OCI-LY7 (cell line): Measurements from ENCODE around the gene ELAVL3. TPM values are rescaled to one million over a fixed set of nuclear protein-coding genes. Genes with fewer than 3 reads are reported as not detected.
A peak's percentile ranks its signal among the peaks of the same experiment; 100 is the strongest.
"Not testable (repeated sequence)": the region's sequence is repeated elsewhere in the genome, so short reads cannot be mapped to it uniquely, and the experiment has no call there.

Source experiments
- BruUV-seq: library from RNA; stranded (reverse); fragments of 400-500 nt; replicated peaks from 2 replicates; lab custom pipeline; 2021; lab: Mats Ljungman, UMichigan
- CTCF ChIA-PET: fragments of 300-600 bp; sonication (Branson Sonifier 250); formaldehyde crosslinking; loops from one replicate; lab custom pipeline; 2022; ENCODE audit warnings: antibody characterized with exemption; ENCODE audit not compliant: unreplicated experiment; lab: Charles Lee
- POLR2A ChIA-PET: fragments of 300-600 bp; sonication (Branson Sonifier 250); formaldehyde crosslinking; loops from one replicate; lab custom pipeline; 2022; ENCODE audit warnings: antibody characterized with exemption; lab: Charles Lee
- DNase-seq: peaks from one replicate; pipeline ENCODE4 v3.0.0-alpha.2; 2015; ENCODE audit warnings: low spot score
- H2AFZ ChIP-seq: fragments of 200-600 bp; sonication (generic), shearing (Covaris generic); 2 replicates; pipeline ENCODE4 v1.6.1; 2014; ENCODE audit warnings: mild to moderate bottlenecking, antibody characterized with exemption, low read length, moderate library complexity
- H3K27ac ChIP-seq: fragments of 200-600 bp; sonication (generic); 2 replicates; pipeline ENCODE4 v1.5.1; 2014; ENCODE audit warnings: mixed run types, low read depth, mild to moderate bottlenecking, moderate library complexity, low read length, inconsistent platforms; ENCODE audit not compliant: poor library complexity, severe bottlenecking
- H3K36me3 ChIP-seq: fragments of 200-600 bp; sonication (generic); 2 replicates; pipeline ENCODE4 v1.6.1; 2014; ENCODE audit warnings: mild to moderate bottlenecking, antibody characterized with exemption, low read length, moderate library complexity, mixed read lengths; ENCODE audit not compliant: insufficient read depth
- H3K4me1 ChIP-seq: fragments of 200-600 bp; sonication (generic); 2 replicates; pipeline ENCODE4 v1.5.1; 2014; ENCODE audit warnings: mild to moderate bottlenecking, low read length; ENCODE audit not compliant: insufficient read depth, poor library complexity, severe bottlenecking
- H3K4me2 ChIP-seq: fragments of 200-600 bp; sonication (generic); 2 replicates; pipeline ENCODE4 v1.6.1; 2014; ENCODE audit warnings: mild to moderate bottlenecking, low read length
- H3K4me3 ChIP-seq: fragments of 200-600 bp; sonication (generic); 2 replicates; pipeline ENCODE4 v1.5.1; 2014; ENCODE audit warnings: mild to moderate bottlenecking, low read depth, low read length; ENCODE audit not compliant: poor library complexity, severe bottlenecking
- H3K79me2 ChIP-seq: fragments of 200-600 bp; sonication (generic); 2 replicates; pipeline ENCODE4 v1.6.1; 2016; ENCODE audit warnings: low read depth, mild to moderate bottlenecking, low read length, moderate library complexity, mixed read lengths; ENCODE audit not compliant: insufficient read depth
- H3K9me2 ChIP-seq: fragments of 200-600 bp; sonication (generic); 2 replicates; pipeline ENCODE4 v1.6.1; 2016; ENCODE audit warnings: mild to moderate bottlenecking, low read length, mixed read lengths; ENCODE audit not compliant: insufficient read depth
- H3K9me3 ChIP-seq: fragments of 200-600 bp; sonication (generic); 2 replicates; pipeline ENCODE4 v1.6.1; 2014; ENCODE audit warnings: mild to moderate bottlenecking, mixed run types, low read length, mixed read lengths
- H4K20me1 ChIP-seq: fragments of 200-600 bp; sonication (generic); 2 replicates; pipeline ENCODE4 v1.6.1; 2014; ENCODE audit warnings: mild to moderate bottlenecking, antibody characterized with exemption, low read length, moderate library complexity, mixed read lengths; ENCODE audit not compliant: insufficient read depth
- CTCF ChIP-seq: fragments of 200-600 bp; sonication (generic); conservative IDR thresholded peaks from 2 replicates; pipeline ENCODE4 v1.5.1; 2014; ENCODE audit warnings: mild to moderate bottlenecking, antibody characterized with exemption, low read length, moderate library complexity, mixed read lengths
- EZH2phosphoT487 ChIP-seq: fragments of 200-600 bp; sonication (generic); IDR thresholded peaks from 2 replicates; pipeline ENCODE4 v1.6.1; 2018; ENCODE audit warnings: low read depth, borderline replicate concordance, mild to moderate bottlenecking, mixed run types, antibody characterized with exemption, low read length, moderate library complexity, mixed read lengths
- intact Hi-C: fragments of 100-400 bp; cut with micrococcal nuclease; formaldehyde crosslinking; loops from one replicate; pipeline ENCODE4 v1.10.0; 2022; ENCODE audit not compliant: unreplicated experiment
- total RNA-seq, 2 experiments: library from RNA; depleted of rRNA in 1 of 2; stranded (reverse); fragments of >200 nt in 1 of 2; shearing (Covaris generic) in 1 of 2; gene quantifications; 2 replicates each; pipeline ENCODE4 v1.2.3, GENCODE V29; 2014 to 2022

Gene ELAVL3
- total RNA-seq, 2 experiments from 2014 or later: 0.30 to 0.95 TPM

GRCh38 chr19:11460207-11460606 is 20.6 kb downstream of the ELAVL3 start:
- H2AFZ ChIP-seq: no peak overlapping the region
- DNase-seq: no peak
- no peaks in the 10 kb centered on the region for H3K79me2 ChIP-seq
- H3K9me3 ChIP-seq: no peaks in the 10 kb centered on the region
- ChIA-PET POLR2A (no interaction called here), CTCF (no interaction called here)
- TF ChIP-seq EZH2phosphoT487: no peak
- peak; percentile 54 for TF ChIP-seq CTCF
- no peaks in the 10 kb centered on the region for H3K9me2 ChIP-seq
- H3K4me3 ChIP-seq: no peak overlapping the region
- no peaks in the 10 kb centered on the region for H4K20me1 ChIP-seq
- BruUV-seq: no TSS peak
- no peak overlapping the region for H3K27ac ChIP-seq
- H3K36me3 ChIP-seq: no peaks in the 10 kb centered on the region
- H3K4me2 ChIP-seq: no peak overlapping the region
- intact Hi-C loops: no loop called here
- H3K4me1 ChIP-seq: no peaks in the 10 kb centered on the region

- CTCF ChIA-PET, BruUV-seq: not testable (repeated sequence)
- POLR2A ChIA-PET: interaction anchor here (0.7 kb wide), 1 partner anchor 59 kb away, joined by 3 read pairs; no protein-coding TSS in a partner anchor
Measured at GRCh38 chr19:11458912-11459311, 21.9 kb downstream of the ELAVL3 start.

GRCh38 chr19:11458236-11458900 is 22.5 kb downstream of the ELAVL3 start:
- Histone ChIP-seq H3K36me3 (no peaks in the 10 kb centered on the region), H4K20me1 (no peaks in the 10 kb centered on the region), H3K27ac (no peak overlapping the region), H3K9me3 (no peaks in the 10 kb centered on the region), H3K4me3 (no peak overlapping the region), H3K4me1 (no peaks in the 10 kb centered on the region), H2AFZ (no peak overlapping the region), H3K9me2 (no peaks in the 10 kb centered on the region), H3K4me2 (no peak overlapping the region), H3K79me2 (no peaks in the 10 kb centered on the region)
- CTCF ChIA-PET: no interaction called here
- intact Hi-C loops: no loop called here
- POLR2A ChIA-PET: interaction anchor here (0.7 kb wide), 1 partner anchor 59 kb away, joined by 3 read pairs; no protein-coding TSS in a partner anchor
- DNase-seq: no peak
- TF ChIP-seq CTCF (no peak), EZH2phosphoT487 (no peak)
- no TSS peak for BruUV-seq

More at GRCh38 chr19:11458912-11459311, 21.9 kb downstream of the ELAVL3 start:
- H3K4me1 ChIP-seq, H2AFZ ChIP-seq, H3K9me2 ChIP-seq, H3K79me2 ChIP-seq, H3K9me3 ChIP-seq, intact Hi-C loops, H3K4me3 ChIP-seq, DNase-seq, H3K36me3 ChIP-seq, H4K20me1 ChIP-seq, H3K27ac ChIP-seq, H3K4me2 ChIP-seq: not testable (repeated sequence)
